Inferior parietal cortex (tissue), 1 donor: ENCODE measurements around the gene HPX.
"Not testable (repeated sequence)": the region's sequence is repeated elsewhere in the genome, so short reads cannot be mapped to it uniquely, and the experiment has no call there.

Experiments
- DNase-seq: peaks from one replicate; pipeline ENCODE4 v3.0.0-alpha.2; 2016; ENCODE audit errors: extremely low spot score

The HPX gene

DNA sequence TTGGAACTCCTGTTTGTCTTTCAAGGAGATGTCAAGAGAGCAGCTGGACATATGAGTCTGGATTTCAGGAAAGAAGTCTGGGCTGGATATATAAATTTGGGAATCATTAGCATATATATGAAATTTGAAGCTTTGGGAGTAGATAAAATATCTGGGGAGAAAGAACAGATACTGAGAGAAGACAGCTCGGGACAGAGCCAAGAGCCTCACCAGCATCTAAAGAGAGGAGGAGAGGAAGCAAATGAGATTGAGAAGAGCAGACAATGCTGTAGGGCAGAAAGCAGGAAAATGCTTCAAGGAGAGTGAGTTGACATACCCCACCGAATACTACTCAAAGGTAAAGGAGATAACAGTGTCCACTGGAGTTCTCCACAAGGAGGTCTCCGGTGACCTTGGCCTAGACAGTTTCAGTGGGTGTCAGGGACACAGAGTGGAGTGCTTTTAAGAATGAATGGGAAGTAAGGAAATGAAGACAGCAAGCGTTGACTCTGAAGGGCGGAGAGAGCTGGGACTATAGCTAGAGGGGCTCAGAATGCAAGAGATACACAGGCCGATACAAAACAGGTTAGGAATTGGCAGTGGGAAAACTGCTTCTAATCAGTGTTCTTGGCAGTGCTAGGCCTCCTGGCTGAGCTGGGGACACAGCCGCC, 22.8 kb downstream of the HPX start:
- no peak for DNase-seq

DNA sequence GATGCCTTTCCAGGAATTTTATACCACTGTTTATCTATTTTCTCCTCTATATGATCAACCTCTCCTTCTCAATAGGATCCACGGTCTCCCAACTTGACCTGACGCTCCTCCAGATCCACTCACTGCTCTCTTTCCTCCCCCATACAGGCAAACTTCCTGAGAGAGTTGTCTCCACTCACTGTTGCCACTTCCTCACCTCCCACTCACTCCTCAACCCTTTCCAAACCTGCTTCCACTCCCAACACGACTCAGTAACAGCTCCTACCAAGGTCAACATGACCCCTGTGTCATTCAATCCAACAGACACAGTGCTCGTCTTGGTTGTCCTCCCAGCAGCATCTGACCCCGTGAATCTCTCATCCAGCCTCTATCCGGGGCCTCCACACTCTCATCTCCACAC, 25.0 kb downstream of the HPX start:
- no peak for DNase-seq

DNA sequence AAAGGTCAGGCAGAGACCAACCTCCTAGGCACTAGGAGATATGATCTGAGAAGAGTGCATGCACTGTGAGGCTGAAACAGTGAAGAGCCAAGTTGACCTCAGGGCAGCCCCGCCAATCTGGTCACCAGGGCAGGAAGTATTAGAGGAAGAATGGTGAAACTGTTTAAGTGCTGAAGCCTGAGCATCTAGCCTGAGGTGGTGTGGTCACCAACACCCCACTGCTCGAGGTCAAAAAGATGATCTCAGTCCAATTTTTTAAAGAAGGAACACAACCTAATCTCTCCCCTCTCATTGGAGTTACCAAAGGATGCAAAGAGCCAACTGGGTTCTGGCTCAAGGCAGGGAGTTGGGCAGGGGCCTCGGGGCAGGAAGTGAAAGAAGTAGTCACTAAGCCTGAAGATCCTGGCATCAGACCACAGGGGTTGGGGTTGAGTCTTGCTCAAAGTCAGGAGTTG, 25.9 kb downstream of the HPX start:
- DNase-seq: no peak

DNA sequence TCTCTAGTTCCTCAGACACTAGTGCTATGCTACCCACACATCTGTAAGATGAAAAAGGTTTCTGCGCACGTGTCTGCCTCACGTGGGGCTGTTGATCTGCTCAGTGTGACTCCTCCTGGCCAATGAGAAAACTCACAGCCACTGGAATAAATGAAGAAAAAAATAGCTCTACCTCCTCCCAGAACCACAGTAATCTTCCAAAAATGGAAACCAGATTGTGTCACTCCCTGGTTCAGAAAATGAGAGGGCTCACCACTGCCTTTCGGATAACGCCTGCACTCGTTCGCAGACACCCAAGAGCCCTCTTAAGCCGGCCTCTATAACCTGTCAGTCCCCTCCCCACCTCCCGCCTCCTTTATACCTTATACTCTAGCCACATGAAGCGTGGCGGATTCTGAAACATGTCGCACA, 27.0 kb downstream of the HPX start:
- DNase-seq: peak; percentile 68

DNA sequence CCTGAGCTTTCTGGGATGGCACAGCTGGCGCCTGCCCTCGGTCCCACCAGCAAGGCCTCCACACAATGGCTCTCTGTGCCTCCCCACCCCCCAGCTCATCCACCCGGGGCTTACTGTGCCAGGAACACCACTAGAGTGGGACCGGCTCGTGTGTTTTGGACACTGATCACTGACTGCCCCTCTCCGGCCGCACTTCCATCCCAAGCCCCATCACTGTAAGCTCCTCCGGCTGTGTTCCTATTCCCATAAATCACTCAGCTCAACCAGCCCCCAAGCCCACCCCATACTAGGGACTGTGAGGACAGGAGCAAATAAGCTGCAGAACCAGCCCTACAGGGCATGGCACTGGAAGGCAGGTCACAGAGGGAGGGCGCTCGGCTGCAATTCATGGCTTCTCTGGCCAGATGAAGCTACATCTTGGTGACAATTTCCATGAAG, 29.2 kb downstream of the HPX start:
- peak; percentile 64 for DNase-seq

DNA sequence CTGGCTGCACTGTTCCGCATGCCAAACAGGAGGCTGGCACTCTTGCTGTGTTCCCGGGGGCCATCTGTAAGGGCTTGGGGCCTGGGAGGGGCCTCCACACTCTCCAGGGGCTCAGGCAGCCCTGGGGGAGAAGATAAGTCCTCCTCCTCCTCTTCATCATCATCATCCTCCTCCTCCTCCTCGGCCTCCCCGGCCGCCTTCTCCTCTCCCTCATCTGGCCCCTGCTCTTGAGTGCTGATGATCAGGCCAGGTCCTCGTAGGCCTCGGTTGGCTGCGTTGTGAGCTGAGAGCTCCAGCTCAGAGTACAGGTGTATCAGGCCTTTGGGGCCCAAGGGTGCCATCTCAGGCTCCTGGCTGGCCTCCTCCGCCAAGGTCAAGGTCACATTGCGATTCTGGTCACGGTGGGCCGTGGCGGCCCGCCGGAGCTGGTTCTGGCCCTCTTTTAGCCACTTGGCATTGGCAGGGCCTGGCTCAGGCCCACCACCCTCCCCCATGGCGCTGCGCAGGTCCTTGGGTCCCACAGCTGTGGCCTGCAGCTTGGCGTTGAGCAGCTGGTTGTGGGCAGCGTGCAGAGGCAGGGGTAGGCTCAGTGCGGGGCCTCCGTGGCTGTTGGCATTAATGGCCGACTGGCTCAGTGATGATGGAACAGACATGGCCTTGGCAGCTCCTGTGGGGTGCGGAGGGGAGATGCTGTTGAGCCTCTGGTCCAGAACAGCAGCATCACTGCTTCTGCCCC, 29.9 kb downstream of the HPX start:
- no peak for DNase-seq

DNA sequence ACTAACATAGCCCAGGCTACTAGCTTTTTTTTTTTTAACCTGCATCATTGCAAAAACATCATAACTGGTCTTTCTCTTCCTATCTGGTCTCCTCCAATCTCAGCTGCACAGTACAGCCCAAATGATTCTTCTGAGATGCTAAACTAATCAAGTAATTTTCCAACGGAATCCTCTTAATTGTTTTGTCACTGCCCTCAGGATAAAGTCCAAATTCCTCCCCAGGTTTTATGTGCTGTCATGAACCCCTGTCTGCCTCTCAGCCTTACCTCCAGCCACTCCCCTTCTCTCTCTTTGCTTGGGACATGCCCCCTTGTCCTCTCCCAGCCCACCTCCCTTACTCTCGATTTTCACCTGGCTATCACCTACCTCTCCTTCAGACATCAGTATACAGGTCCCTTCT, 34.4 kb downstream of the HPX start:
- no peak for DNase-seq

DNA sequence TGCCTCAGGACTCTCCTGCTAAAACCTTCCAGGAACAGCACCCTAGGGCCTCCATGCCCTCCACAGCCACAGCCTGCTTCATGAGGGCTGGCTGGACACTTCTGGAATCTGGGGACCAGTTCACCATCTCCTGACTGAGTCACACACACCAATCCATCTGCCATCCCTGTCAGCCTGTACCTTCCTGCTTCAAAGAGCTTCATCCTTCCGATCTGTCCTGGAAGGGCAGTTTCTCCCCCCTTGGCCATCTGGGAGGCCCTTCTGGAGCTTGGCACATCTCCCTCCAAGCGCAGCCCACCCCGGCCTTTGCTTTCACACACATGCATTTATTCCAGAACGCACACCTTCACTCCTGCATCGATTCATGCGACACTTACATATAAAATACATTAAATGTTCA, 34.9 kb downstream of the HPX start:
- DNase-seq: no peak

DNA sequence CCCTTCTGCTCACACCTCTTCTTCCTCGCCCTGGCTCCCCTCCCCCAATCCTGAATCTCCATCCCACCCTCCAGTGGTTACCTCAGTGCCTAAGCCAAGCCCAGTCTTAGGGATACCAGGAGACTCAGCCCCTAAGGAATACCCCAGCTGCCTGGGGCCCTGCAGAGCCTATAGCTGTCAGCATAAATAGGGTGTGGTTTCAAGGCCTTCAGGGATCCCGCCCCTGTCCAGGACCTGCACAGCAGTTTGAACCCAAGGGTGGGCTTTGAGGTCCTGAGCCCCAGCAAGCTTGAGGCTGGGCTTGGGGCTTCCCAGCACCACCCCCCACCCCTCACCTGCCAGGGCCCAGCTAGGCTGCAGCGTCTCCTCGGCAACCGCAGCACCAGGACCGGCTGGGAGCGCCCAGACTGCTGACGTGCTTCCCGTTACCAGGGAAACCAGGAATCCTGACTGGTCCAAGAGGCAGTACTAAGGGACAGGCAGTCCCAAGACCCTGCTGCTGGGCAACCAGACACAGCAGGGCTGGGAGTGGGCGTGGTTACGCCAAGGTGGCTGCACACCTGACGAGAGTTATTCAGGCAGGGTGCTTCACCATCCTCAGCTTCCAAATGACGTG, 35.6 kb downstream of the HPX start:
- no peak for DNase-seq

DNA sequence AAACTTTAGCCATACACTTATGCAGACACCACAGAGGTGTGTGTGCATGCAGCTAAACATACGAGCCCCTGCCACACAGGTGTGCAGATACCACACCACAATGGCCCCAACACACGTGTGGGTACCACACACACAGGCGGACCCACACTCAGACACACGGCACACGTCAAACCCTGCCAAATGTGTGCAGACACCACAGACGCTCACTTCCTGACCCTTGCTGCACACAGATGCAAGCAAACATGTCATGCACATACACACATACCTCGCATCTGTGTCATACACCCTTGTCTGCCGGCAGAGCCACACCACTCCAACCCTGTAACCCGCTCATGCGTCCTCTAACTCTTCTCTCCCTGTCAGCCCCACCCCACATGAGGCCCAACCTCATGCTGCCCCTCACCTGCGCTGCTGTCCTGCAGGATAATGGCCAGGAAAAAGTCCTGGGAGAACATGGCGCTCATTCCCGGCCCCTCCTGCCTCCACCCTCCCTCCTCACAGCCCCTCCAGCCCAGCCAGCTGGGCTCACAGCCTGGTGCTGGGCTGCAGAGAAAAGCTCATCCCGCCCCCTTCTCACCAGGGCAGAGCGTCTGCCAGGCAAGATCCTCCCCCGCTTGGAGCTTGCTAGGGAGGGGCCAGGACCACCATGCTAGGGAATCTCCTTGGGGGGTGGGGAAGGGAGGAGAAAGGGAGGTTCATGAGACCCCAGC, 36.3 kb downstream of the HPX start:
- DNase-seq: no peak

DNA sequence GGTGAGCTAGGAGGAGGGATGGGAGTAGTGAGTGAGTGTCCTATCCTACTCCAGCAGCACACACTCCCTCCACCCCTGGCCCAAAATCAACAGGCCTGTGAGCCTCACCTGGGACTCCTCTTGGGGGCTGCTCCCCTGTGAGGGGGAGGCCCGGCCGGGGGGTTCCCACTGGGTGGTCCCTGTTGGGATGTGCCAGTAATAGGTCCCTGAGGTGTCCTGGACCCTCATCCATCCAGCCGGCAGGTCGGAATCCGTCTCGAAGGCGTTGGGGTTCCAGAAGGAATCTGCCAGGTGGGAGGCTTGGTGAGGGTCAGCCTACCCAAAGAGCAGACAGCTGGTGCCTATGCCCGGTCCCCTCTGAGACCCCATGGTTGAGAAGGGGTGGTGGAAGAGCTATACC, 37.2 kb downstream of the HPX start:
- DNase-seq: no peak

DNA sequence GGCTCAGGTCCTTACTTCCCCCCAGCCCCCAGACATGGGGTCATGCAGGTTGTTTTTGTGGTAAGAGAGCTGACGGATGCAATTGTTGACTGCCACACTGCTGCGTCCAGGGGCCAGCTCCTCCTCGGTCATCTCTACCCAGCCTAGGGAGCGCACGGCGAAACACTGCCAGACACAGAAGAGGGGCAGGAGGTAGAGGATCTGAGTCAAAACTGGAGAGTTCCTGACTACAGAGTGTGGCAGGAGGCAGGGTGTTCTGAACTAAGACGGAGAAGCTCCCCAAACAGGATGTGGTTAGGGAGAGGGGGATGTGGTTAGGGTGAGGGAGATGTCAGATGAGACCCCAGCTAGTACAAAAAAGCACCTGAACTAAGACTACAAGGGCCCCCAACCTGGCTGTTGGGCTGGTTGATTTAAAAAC, 38.2 kb downstream of the HPX start:
- DNase-seq: no peak

DNA sequence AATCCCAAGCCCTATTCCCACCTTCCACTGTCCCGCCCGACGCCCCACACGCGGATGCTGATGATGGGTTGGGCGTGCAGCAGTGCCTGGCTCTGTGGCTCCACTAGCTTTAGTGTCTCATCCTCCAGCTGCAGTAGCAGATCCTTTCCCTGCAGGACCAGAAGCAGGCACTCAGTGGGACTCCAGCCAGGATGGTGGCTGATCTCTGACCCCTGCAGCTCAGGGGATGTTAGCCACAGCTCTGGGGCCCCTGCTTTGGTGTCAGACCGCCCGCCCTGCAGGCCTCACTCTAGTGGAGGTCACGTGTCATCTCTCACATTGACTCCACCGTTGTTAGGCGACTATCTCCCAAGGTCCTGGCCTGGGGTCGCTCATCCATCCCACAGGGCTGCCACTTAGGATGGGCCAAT, 38.7 kb downstream of the HPX start:
- no peak for DNase-seq

DNA sequence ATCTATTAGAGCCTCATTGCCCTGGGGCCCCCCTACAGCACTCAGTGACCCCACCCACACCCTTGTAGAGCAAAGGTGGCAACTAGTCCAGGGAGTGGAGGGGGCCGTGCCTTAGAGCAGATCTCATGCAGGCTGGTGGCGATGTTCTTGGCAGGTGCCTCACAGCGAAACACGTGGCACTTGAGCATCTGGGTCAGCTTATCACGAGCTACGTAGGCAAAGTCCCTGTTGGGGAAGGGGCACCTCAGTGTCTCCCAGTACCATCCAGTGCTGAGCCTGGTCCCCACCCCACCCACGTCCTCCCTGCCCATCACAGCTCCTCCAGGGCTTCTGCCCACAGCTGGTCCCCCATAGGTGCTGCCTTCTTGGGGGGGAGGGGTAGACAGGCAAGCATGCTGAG, 39.3 kb downstream of the HPX start:
- DNase-seq: no peak

DNA sequence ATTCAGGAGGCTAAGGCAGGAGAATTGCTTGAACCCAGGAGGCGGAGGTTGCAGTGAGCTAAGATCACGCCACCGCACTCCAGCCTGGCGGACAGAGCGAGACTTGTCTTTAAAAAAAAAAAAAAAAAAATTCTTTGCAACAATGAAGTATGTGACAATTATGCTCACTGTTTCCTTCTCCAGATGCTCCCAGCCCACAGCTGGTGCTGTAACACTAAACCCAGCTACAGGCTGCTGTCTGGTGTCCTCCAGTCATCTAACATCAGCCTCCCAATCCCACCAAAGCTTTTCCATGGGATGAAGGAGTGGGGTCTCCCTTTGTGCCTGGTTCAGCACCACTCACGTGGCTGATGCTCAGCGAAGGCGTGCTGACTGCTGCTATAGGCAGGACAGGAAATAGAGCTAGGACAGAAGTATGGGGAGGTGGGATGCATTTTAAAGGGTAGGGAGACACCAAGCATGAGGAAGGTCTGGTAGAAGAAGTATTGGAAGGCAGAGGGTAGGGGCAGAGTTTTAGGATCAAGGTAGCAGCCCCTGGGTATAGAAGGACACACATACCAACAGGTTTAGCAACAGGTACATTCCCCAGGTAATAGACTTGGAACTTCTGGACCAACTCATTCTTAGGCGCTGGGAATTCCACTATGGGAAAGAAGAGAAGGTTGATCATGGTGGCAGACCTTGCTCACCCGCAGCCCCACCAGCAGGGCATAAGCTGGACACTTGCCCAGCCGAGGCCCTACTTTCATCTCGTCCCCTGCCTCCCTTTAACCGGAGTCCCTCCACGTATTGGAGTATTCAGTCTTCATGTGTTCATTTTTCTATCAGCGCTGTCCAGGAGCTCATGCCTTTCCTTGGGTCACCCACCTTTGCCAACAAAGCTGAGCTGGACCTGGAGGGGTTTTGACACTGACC, 40.1 kb downstream of the HPX start:
- DNase-seq: no peak

DNA sequence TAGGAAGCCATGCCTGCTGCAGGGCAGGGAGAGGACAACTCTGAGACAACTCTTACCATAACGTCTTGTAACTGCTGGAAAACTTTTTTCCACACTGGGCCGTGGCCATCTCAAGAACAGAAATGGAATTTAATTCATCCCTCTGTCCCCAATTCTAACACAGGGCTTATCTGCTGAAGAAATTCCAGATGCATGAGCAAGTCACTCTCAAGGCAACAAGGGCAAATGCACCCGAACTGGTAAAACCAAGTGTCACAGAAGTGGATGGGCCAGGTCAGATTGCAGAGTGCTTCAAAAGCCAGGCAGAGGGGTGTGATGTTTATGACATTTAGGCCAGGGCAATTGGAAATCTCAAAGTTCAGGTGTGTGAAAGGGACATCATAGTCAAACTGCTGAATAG, 43.2 kb downstream of the HPX start:
- no peak for DNase-seq

DNA sequence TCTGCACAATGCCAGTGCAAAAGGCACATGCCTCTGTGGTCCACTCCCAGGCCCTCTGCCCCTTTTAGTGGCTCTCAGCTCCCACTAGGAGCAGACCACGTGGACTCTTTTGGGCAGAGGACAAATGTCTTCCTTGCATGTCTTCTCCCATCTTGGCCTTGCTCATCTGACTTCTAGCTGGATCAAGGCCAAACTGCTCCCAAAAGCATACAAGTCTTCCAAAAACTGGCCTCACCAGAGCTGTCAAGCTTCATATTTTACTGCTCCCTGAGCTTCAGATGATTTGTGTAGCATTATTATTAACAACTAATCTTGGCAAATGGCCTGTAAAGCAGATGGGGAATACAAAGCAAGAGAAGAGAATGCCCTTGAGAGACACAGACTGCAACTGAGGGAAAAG, 43.6 kb downstream of the HPX start:
- no peak for DNase-seq

DNA sequence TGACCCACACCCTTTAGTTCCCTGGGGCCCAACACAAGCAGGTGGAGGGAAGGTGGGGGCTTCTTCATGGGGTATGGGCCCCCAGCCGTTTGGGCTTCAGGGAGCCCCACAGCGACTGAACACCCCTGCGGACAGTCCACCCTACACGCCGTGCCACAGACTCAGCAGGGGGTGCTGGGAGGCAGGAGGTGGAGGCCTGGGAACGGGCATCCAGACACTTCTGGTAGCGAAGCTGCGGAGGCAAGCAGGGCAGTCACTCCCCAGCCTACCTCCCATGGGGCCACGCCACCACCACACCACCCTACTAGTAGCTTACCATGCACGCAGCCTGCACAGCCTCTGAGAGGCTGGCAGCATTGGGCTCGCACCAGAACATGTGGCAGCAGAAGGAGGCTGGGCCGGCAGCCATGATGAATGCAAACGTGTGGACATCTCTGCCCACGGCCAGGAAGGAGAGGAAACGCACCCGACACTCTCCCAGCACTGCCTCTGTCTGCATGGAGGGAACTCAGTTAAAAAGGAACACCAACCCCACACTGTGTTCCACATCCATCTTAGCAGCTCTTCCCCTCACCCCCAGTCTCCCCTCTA, 45.2 kb downstream of the HPX start:
- DNase-seq: no peak

DNA sequence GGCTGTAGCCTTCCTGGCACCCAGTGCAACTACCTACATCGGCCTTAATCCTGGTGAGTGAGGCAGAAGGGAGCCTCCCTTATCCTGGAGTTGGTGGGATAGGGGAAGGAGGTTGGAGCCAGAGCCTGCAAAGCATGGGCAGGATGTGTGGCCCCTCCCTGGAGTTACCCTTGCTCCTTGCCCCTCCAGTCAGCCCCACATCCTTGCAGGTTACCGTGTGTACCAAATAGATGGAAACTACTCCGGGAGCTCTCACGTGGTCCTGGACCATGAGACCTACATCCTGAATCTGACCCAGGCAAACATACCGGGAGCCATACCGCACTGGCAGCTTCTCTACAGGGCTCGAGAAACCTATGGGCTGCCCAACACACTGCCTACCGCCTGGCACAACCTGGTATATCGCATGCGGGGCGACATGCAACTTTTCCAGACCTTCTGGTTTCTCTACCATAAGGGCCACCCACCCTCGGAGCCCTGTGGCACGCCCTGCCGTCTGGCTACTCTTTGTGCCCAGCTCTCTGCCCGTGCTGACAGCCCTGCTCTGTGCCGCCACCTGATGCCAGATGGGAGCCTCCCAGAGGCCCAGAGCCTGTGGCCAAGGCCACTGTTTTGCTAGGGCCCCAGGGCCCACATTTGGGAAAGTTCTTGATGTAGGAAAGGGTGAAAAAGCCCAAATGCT, 46.7 kb downstream of the HPX start:
- no peak for DNase-seq

DNA sequence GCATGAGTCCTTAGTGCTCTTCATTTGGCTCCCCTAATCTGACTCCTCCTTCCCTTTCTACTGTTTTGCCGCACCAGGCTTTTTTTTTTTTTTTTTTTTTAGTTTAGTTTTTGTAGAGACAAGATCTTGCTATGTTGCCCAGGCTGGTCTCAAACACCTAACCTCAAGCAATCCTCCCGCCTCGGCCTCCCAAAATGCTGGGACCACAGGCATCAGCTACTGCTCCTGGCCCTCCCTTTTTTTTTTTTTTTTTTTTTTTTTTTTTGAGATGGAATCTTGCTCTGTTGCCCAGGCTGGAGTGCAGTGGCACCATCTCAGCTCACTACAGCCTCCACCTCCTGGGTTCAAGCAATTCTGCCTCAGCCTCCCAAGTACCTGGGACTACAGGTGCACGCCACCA, 48.5 kb downstream of the HPX start:
- not testable (repeated sequence) for DNase-seq
